Activated T-helper 1 cell treated with Interleukin-2 at 50 U/mL for 16 hours (primary cell): ENCODE measurements around the gene RMND1.
"Not testable (repeated sequence)": the region's sequence is repeated elsewhere in the genome, so short reads cannot be mapped to it uniquely, and the experiment has no call there.

Experiments used
- DNase-seq: peaks from one replicate; pipeline ENCODE4 v3.0.0-alpha.2; 2020; ENCODE audit warnings: low read depth

RMND1 gene

GRCh38 chr6:151385177-151385576 lies 66.7 kb downstream of the RMND1 start:
- DNase-seq: no peak

DNA sequence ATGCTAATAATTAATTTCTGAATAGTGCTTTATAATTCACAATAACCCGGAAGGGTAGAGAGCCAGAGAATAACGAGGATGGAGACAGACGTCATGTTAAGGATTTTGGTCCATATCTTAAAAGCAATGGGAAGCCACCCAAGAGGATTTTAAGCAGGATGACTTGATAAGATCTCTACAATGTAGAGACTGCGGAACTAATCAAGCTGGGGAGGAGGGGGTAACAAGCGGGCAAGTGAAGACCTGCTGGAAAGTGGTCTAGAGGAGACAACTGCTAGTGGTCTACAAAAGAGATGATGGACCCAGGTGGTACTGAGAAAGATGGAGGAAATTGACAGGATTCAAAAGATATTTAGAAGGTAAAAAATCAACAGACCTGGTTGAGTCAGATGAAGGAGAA lies 67.8 kb downstream of the RMND1 start:
- no peak for DNase-seq

DNA sequence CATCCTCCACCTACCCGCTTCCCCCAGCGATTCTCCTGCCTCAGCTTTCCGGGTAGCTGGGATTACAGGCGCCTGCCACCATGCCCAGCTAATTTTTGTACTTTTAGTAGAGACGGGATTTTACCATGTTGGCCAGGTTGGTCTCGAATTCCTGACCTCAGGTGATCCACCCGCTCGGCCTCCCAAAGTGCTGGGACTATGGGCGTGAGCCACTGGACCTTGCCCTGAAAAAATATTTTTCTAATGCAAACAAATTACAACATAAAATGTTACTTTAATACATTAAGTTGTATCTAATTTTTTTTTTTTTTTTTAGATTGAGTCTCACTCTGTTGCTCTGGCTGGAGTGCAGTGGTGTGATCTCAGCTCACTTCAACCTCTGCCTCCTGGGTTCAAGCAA lies 69.3 kb downstream of the RMND1 start:
- not testable (repeated sequence) for DNase-seq

DNA sequence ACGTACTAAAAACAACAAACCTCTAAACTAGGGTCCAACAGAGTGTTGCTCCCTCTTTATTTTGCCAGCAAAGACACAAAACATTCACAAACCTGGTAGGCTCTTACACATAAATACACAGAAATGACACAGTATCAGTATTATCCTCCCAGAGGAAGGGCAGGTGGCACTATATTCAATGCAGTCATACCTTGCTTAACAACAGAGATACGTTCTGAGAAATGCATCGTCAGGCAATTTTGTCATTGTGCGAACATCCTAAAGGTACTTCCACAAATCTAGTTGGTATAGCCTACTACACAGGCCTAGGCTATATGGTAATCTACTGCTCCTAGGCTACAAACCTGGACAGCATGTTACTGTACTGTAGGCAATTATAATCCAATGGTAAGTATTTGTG lies 70.2 kb downstream of the RMND1 start:
- no peak for DNase-seq

DNA sequence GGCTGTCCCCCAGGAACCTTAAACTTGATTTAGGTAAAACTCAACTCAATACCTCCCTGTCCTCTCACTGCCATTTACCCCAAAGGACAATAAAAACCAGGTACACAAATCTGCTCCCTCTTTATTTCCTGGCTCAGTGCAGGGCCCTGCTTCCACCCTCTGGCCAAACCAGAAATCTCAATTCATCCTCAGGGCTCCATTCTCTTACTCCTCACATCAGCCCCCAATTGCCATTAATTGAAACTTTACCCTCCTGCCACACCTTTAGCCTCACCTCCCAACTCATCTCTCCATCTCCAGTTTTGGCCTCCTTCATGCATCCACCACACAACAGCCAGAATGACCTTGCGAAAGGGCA lies 71.1 kb downstream of the RMND1 start:
- no peak for DNase-seq

GRCh38 chr6:151379933-151380847 lies 71.7 kb downstream of the RMND1 start:
- no peak for DNase-seq

DNA sequence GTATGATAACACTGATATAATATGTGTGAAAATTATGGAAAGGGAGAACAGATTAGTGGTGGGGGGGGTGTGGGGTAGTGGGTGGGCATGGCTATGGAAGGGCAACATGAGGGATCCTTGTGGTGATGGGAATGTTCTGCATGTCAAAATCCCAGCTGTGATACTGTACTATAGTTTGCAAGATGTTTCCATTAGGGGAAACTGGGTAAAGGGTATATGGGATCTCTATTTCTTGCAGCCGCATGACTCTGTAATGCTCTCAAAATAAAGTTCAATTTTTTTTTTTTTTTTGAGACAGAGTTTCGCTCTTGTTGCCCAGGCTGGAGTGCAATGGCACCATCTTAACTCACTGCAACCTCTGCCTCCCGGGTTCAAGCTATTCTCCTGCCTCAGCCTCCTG lies 74.8 kb downstream of the RMND1 start:
- no peak for DNase-seq

GRCh38 chr6:151376440-151376839 lies 75.5 kb downstream of the RMND1 start:
- DNase-seq: no peak

- DNase-seq: no peak
Measured at GRCh38 chr6:151375833-151376232, 76.1 kb downstream of the RMND1 start.

DNA sequence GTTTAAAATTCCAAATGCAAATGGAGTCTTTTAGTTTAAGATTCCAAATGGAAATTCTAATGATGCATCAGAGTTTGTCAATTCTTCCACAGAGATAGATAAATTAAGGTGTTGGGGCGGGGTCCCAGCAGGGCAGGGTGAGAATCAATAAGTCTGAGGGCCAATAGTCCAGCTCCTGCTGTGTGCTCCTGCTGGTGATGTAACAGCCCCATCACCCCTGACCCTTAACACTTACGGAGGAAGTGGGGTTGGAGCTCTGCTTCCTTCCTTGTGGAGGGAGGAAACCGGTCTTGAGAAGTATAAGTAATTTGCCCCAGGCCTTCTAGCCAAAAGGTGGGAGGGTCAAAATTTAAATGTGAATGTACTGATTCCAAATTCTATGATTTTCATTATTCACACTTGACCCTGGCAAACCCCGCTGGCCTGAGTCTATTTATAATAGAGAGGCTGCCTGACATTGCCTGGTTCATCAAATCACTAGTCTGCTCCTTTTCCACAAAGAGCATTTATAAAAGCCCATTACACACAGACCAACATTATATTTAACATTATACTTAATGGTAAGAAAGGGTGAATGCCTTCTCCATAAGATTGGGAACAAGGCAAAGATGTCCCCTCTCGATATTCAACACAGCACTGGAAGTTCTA lies 77.8 kb downstream of the RMND1 start:
- DNase-seq: no peak

GRCh38 chr6:151372164-151372563 lies 79.8 kb downstream of the RMND1 start:
- DNase-seq: no peak

DNA sequence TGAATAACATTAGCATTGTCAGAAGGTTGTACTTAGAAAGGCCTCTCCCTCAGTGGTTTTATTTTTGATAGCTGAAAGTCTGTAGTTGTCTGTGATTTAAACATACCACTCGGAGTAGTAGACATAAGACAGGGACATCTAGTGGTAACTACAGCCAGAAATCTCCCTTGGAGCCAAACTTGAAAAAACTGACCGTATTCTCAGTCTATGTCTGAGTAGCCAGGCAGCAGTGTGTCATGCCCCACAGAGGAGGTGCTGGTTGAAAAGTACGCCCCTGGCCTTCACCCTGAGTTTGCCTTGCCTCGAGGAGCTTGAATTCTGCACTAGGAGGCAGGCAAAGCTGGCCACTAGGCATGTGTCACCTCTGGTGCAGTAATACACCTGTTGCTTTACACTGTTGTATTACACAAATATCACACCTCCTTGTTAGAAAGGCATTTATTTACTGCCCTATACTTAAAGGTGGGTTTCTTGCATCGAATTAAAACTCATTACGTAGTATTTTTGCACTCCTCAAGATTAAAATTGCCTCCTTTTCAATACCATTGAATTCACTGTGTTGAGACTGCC lies 81.3 kb downstream of the RMND1 start:
- DNase-seq: no peak

DNA sequence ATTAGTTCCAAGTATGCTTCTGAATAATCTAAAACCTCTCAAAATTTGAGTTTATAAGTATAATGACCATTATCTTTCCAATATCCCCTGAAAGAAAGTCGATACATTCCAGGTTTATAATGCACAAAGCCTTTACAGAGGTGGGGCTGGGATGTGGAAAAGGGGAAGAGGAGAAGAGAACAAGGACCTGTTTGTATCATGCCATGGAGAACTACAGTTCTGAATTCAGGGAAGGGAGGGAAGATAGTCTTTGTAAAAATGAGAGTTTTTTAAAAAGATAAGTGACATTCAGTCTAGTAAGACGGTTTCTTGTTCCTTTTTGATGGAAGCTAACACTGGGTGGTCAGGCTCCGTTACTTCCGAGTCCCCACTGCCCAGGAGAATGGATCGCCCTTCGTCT lies 86.7 kb downstream of the RMND1 start:
- no peak for DNase-seq

DNA sequence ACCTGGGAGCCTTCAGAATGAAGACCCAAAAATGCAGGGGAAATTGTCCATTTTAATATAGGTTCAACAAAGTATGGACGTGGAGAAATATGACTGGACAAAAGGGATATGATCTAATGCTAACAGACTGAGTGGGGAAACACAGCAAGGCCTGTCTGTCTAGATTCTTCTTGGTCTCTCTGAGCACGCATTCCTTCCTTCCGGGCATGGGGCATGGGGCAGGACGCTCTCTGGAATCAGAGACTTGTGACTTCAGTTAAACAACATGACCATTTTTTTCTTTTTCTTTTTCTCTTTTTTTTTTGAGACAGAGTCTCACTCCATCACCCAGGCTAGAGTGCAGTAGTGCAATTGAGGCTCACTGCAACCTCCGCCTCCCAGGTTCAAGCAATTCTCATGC lies 92.4 kb downstream of the RMND1 start:
- no peak for DNase-seq

- no peak for DNase-seq
Measured at GRCh38 chr6:151358475-151358874, 93.5 kb downstream of the RMND1 start.

GRCh38 chr6:151357758-151358436 lies 94.0 kb downstream of the RMND1 start:
- DNase-seq: no peak

DNA sequence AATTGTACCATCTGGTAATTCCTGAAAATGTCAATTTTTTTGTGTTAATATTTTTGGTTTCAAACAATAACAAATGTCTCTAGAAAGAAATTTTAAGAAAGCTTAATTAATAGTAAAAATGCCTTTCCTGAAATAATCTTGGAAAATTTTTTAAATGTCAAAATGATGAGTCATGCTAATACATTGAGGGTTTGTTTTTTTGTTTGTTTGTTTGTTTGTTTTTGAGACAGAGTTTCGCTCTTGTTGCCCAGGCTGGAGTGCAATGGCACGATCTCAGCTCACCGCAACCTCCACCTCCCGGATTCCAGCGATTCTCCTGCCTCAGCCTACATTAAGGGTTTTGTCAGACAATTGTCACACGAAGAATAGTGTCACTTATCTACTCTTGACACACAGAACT lies 94.9 kb downstream of the RMND1 start:
- not testable (repeated sequence) for DNase-seq
